ENCODE data around the gene EMILIN3.

DNA sequence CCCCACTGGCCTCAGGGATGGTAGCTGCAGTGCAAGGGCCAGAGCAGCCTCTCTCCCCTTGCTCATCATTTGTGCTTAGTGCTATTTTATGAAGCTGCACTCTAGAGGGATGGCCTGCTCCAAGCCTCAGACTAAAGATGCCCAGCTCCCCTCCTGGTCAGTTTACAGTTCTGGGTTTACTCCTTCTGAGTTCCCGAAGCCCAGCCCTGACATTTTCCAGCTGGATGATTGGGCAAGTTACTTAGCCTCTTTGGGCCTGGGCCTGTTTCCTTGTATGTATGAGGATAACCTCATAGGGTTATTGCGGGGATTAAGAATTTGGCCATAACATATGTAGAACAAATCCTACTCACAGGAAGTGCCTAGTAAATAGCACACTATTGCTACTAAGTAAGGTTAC, 31.8 kb upstream of the EMILIN3 start:
- TF ChIP-seq ZNF8 (CRISPR knock-in tag; IDR thresholded peaks at IDR 0.05) = no peak
- TF ChIP-seq, protein P1, sequence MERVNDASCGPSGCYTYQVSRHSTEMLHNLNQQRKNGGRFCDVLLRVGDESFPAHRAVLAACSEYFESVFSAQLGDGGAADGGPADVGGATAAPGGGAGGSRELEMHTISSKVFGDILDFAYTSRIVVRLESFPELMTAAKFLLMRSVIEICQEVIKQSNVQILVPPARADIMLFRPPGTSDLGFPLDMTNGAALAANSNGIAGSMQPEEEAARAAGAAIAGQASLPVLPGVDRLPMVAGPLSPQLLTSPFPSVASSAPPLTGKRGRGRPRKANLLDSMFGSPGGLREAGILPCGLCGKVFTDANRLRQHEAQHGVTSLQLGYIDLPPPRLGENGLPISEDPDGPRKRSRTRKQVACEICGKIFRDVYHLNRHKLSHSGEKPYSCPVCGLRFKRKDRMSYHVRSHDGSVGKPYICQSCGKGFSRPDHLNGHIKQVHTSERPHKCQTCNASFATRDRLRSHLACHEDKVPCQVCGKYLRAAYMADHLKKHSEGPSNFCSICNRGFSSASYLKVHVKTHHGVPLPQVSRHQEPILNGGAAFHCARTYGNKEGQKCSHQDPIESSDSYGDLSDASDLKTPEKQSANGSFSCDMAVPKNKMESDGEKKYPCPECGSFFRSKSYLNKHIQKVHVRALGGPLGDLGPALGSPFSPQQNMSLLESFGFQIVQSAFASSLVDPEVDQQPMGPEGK (CRISPR knock-in tag; IDR thresholded peaks at IDR 0.05; ENCODE audit: borderline replicate concordance) = no peak
- TF ChIP-seq ISL1 (CRISPR knock-in tag; IDR thresholded peaks at IDR 0.05) = no peak
- no peak for TF ChIP-seq ZNF565 (CRISPR knock-in tag; conservative IDR thresholded peaks at IDR 0.05; ENCODE audit: low read depth)
- no peak for TF ChIP-seq CSDC2 (CRISPR knock-in tag; IDR thresholded peaks at IDR 0.05)
- no peak for TF ChIP-seq BACH2 (CRISPR knock-in tag; IDR thresholded peaks at IDR 0.05; ENCODE audit: borderline replicate concordance)
- no peak for TF ChIP-seq ZC3H10 (CRISPR knock-in tag; IDR thresholded peaks at IDR 0.05)
- no peak for TF ChIP-seq ARNTL (CRISPR knock-in tag; IDR thresholded peaks at IDR 0.05; ENCODE audit: borderline replicate concordance, low read depth)
- no peak for TF ChIP-seq ZFP3 (CRISPR knock-in tag; IDR thresholded peaks at IDR 0.05)
- no peak for TF ChIP-seq RARB (CRISPR knock-in tag; IDR thresholded peaks at IDR 0.05)
- TF ChIP-seq, protein P2, sequence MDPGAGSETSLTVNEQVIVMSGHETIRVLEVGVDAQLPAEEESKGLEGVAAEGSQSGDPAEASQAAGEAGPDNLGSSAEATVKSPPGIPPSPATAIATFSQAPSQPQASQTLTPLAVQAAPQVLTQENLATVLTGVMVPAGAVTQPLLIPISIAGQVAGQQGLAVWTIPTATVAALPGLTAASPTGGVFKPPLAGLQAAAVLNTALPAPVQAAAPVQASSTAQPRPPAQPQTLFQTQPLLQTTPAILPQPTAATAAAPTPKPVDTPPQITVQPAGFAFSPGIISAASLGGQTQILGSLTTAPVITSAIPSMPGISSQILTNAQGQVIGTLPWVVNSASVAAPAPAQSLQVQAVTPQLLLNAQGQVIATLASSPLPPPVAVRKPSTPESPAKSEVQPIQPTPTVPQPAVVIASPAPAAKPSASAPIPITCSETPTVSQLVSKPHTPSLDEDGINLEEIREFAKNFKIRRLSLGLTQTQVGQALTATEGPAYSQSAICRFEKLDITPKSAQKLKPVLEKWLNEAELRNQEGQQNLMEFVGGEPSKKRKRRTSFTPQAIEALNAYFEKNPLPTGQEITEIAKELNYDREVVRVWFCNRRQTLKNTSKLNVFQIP (CRISPR knock-in tag; IDR thresholded peaks at IDR 0.05; ENCODE audit: borderline replicate concordance, low read depth) = no peak
- no peak for TF ChIP-seq ESRRG (CRISPR knock-in tag; IDR thresholded peaks at IDR 0.05)
